SU-DHL-6 (cell line): ENCODE data around the gene ID2.

ENCODE experiments used
- H2AFZ ChIP-seq: fragments of 200-600 bp; sonication (generic); 2 replicates; pipeline ENCODE4 v1.6.1; 2014; ENCODE audit warnings: low read depth, mild to moderate bottlenecking, moderate library complexity, mixed read lengths, antibody characterized with exemption, low read length; ENCODE audit not compliant: severe bottlenecking
- H3F3A ChIP-seq: fragments of 200-600 bp; shearing (Covaris generic); 2 replicates; pipeline ENCODE4 v1.6.0; 2016; ENCODE audit warnings: antibody characterized with exemption, mild to moderate bottlenecking; ENCODE audit not compliant: insufficient read depth
- H3K27ac ChIP-seq: fragments of 200-600 bp; sonication (generic); 2 replicates; pipeline ENCODE4 v1.5.1; 2016; ENCODE audit warnings: low read depth, mild to moderate bottlenecking, low read length, moderate library complexity, mixed read lengths
- H3K27me3 ChIP-seq: fragments of 200-600 bp; sonication (generic), shearing (Covaris generic); 2 replicates; pipeline ENCODE4 v1.6.0; 2014; ENCODE audit warnings: mild to moderate bottlenecking, low read length
- H3K36me3 ChIP-seq: fragments of 200-600 bp; sonication (generic); 2 replicates; pipeline ENCODE4 v1.6.1; 2014; ENCODE audit warnings: mild to moderate bottlenecking, low read length, mixed read lengths
- H3K4me2 ChIP-seq: fragments of 300-600, 200-600 bp; shearing (Covaris generic), sonication (generic); 2 replicates; pipeline ENCODE4 v1.6.0; 2014; ENCODE audit warnings: low read length, low read depth, mild to moderate bottlenecking; ENCODE audit not compliant: poor library complexity, severe bottlenecking
- H3K4me3 ChIP-seq: fragments of 200-600 bp; sonication (generic); 2 replicates; pipeline ENCODE4 v1.5.1; 2014; ENCODE audit warnings: antibody characterized with exemption, low read length, mild to moderate bottlenecking, mixed read lengths; ENCODE audit not compliant: insufficient read depth, poor library complexity, severe bottlenecking
- H3K79me2 ChIP-seq: fragments of 200-600 bp; sonication (generic); 2 replicates; pipeline ENCODE4 v1.6.1; 2014; ENCODE audit warnings: mild to moderate bottlenecking, low read length, moderate library complexity; ENCODE audit not compliant: insufficient read depth
- H3K9ac ChIP-seq: fragments of 200-600 bp; sonication (generic); 2 replicates; pipeline ENCODE4 v1.7.0; 2014; ENCODE audit warnings: mild to moderate bottlenecking, low read length
- H3K9me2 ChIP-seq: fragments of 200-600 bp; sonication (generic); replicated peaks from 2 replicates; pipeline ENCODE4 v1.6.1; 2014; ENCODE audit warnings: low read length; ENCODE audit not compliant: insufficient read depth
- H3K9me3 ChIP-seq: fragments of 200-600 bp; sonication (generic); 2 replicates; pipeline ENCODE4 v1.6.1; 2014; ENCODE audit warnings: low read length, mixed read lengths; ENCODE audit not compliant: insufficient read depth
- H4K20me1 ChIP-seq: fragments of 200-600 bp; sonication (generic); 2 replicates; pipeline ENCODE4 v1.6.1; 2014; ENCODE audit warnings: low read depth, mild to moderate bottlenecking, antibody characterized with exemption, low read length, moderate library complexity, mixed read lengths
- EZH2phosphoT487 ChIP-seq: fragments of 200-600 bp; sonication (generic), shearing (Covaris generic); conservative IDR thresholded peaks from 2 replicates; pipeline ENCODE4 v1.6.1; 2018; ENCODE audit warnings: mild to moderate bottlenecking, antibody characterized with exemption, low read length, moderate library complexity, mixed read lengths
- TF ChIP-seq, protein P1 (sequence below): fragments of 200-600 bp; sonication (generic); IDR thresholded peaks from one replicate; pipeline ENCODE4 v1.5.1; 2017; ENCODE audit warnings: antibody characterized with exemption, mild to moderate bottlenecking, low read length, moderate library complexity; ENCODE audit not compliant: insufficient read depth, poor library complexity, severe bottlenecking

ID2 gene

DNA sequence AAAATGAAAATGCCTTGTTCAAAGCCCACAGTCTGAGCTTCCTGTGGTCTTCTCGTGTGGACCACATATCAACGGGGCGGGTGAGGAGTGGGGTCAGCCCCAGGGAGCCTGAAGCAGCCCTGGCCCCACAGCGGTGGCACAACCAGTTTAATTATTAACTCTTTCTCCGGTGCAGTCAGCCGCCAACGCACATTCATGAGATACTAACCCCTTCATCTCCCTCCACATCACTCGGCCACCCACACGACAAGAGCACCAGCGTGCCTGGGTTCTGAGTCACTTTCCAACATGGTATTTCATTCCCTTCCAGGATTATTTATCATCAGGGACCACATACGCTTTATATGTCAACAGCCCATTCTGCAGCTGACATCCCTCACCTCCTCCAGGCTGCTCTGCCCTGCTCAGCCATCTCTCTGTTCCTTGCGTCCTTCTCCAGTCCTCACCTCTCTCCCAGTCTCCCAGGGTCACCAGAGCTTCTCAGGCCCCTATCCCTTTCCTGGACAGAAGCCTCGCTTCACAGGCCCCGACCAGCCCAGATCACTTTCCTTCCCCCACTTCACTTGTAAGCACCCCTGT lies 48.0 kb upstream of the ID2 start:
- Histone ChIP-seq H3K9me3 (no peaks in the 10 kb centered on the region), H3K27ac (no peak overlapping the region), H3K9ac (no peak overlapping the region), H3K79me2 (no peaks in the 10 kb centered on the region), H3K9me2 (no peaks in the 10 kb centered on the region), H3K27me3 (no peaks in the 10 kb centered on the region), H3K4me3 (no peak overlapping the region), H2AFZ (no peak overlapping the region), H3K36me3 (no peaks in the 10 kb centered on the region), H3K4me2 (no peak overlapping the region), H4K20me1 (no peaks in the 10 kb centered on the region), H3F3A (no peaks in the 10 kb centered on the region)
- TF ChIP-seq, protein P1, sequence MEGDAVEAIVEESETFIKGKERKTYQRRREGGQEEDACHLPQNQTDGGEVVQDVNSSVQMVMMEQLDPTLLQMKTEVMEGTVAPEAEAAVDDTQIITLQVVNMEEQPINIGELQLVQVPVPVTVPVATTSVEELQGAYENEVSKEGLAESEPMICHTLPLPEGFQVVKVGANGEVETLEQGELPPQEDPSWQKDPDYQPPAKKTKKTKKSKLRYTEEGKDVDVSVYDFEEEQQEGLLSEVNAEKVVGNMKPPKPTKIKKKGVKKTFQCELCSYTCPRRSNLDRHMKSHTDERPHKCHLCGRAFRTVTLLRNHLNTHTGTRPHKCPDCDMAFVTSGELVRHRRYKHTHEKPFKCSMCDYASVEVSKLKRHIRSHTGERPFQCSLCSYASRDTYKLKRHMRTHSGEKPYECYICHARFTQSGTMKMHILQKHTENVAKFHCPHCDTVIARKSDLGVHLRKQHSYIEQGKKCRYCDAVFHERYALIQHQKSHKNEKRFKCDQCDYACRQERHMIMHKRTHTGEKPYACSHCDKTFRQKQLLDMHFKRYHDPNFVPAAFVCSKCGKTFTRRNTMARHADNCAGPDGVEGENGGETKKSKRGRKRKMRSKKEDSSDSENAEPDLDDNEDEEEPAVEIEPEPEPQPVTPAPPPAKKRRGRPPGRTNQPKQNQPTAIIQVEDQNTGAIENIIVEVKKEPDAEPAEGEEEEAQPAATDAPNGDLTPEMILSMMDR = no peak
- TF ChIP-seq EZH2phosphoT487 = no peak

DNA sequence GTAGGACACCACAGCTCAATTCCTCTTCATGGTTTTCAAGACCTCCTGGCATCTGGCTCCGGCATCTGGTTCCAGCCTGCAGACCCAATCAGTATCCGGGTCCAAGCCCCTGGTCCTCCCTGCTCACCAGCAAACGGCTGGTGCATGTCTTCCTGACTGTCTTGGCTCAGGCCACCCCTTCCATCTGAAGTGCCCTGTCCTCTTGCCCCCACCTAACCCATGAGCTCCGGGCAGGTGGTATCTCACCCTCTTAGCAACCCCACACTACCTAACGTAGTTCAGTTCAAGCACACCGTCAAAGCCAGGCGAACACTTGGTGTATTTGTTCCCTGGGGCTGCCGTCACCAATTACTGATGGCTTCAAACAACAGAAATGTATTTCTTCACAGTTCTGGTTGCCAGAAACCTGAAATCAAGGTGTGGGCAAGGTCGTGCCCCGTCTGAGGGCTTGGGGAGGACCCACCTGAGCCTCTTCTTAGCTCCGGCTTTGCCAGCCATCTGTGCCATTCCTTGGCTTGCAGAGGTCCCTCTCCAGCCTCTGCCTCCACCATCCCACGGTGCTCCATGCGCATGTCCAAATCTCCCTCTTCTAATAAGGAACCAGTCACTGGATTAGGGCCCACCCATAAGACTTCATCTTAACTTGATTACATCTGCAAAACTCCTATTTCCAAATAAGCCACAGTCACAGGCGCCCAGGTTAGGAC lies 47.2 kb upstream of the ID2 start:
- H3K9me2 ChIP-seq = no peaks in the 10 kb centered on the region
- H2AFZ ChIP-seq = no peak overlapping the region
- no peaks in the 10 kb centered on the region for H3K27me3 ChIP-seq
- TF ChIP-seq, protein P1 = no peak
- TF ChIP-seq EZH2phosphoT487 = no peak
- no peak overlapping the region for H3K27ac ChIP-seq
- no peak overlapping the region for H3K4me2 ChIP-seq
- no peaks in the 10 kb centered on the region for H3K79me2 ChIP-seq
- no peaks in the 10 kb centered on the region for H4K20me1 ChIP-seq
- no peaks in the 10 kb centered on the region for H3K9me3 ChIP-seq
- no peak overlapping the region for H3K9ac ChIP-seq
- no peaks in the 10 kb centered on the region for H3F3A ChIP-seq
- H3K4me3 ChIP-seq = no peak overlapping the region
- H3K36me3 ChIP-seq = no peaks in the 10 kb centered on the region

- Histone ChIP-seq H3K36me3 (no peaks in the 10 kb centered on the region), H3K27ac (no peak overlapping the region)
These were observed 45.8 kb upstream of the ID2 start for GRCh38 chr2:8636041-8636491.

More at GRCh38 chr2:8636041-8636491, 45.8 kb upstream of the ID2 start:
- Histone ChIP-seq H3K79me2 (no peaks in the 10 kb centered on the region), H3K9me3 (no peaks in the 10 kb centered on the region), H3K9me2 (no peaks in the 10 kb centered on the region), H3K4me3 (no peak overlapping the region), H2AFZ (no peak overlapping the region), H3K9ac (no peak overlapping the region), H3K27me3 (no peaks in the 10 kb centered on the region), H3F3A (no peaks in the 10 kb centered on the region), H4K20me1 (no peaks in the 10 kb centered on the region), H3K4me2 (no peak overlapping the region)
- TF ChIP-seq EZH2phosphoT487 = no peak
- TF ChIP-seq, protein P1 = no peak
